ENCODE data around the gene GSTA1.
"Not testable (repeated sequence)": the region's sequence is repeated elsewhere in the genome, so short reads cannot be mapped to it uniquely, and the experiment has no call there.

Gene GSTA1

DNA sequence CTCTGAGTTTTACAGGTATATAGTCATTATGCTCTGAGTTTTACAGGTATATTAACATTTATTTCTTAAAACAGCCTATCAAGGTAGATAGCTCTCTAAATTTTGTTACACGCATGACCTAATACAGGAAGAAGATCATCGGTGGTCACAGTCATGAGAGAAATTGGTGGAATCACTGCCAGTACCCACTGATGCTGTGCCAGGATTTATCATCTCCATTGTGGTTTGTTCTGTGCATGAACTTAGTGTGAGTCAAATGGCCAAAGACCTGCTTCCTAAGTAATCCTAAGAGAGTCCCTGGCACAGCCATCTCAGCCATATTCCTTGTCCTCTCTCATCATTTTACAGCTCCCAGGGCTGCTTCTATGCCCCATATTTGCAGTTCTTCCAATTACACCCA, 50.5 kb downstream of the GSTA1 start:
- DNase-seq = not testable (repeated sequence)

DNA sequence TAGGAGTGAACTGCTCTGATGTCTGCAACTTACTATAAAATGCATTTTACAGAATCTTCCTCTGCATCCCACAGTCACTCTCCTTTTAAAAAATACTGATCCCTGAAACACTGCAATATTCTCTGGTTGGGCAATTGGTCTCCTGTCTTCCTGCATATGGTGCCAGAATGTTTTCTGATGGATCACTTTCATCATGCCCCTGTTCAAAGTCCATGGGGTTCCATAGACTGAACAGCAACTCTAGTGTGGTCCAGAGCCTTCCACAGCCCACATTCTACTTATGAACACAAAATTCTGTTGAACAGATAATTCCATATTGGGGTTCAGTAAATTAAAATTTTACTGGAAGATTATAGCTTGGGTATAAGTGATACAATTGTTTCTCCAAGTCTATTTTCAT, 51.3 kb downstream of the GSTA1 start:
- DNase-seq = no peak

DNA sequence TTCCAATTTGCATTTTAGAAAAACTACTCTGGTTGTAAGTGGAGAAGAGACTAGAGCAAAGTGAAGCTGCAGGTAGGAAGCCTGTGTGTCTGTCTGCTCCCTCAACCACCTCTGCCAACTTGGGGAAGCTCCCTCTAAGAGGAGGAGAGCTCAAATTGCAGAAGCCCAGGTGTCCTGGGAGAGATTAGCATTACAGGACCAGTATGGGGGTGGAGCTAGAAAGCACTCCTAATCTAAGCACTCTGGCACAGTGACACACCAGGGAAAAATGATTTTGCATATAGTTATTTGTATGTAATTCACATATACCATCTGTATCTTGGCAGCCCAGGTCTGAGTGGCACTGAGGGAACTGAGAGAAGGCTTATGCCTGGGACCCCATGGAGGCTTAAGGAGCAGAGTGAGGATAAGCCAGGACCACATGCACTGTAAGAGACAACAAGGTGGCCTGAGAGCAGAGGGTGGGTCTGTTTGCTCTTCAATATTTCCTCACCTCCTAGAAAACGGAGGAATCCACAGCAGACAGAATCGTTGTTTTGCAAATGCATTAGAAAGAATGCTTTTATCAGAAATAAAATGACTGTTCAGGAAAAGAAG, 54.0 kb downstream of the GSTA1 start:
- DNase-seq = no peak

DNA sequence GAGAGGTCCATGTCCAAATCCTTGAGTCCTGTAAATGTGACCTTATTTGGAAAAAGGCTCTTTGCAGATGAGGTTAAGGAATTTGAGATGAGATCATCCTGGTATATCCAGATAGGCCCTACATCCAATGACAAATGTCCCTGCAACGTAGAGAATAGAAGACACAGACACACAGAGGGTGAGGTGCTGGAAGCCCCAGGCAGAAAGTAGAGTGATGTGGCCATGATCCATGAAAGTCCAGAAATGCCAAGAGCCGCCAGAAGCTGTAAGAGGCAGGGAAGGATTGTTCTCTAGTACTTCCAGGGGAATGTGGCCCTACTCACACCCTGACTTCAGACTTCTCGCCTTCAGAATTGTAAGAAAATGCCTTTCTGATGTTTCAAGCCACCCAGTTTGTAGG, 56.3 kb downstream of the GSTA1 start:
- not testable (repeated sequence) for DNase-seq

DNA sequence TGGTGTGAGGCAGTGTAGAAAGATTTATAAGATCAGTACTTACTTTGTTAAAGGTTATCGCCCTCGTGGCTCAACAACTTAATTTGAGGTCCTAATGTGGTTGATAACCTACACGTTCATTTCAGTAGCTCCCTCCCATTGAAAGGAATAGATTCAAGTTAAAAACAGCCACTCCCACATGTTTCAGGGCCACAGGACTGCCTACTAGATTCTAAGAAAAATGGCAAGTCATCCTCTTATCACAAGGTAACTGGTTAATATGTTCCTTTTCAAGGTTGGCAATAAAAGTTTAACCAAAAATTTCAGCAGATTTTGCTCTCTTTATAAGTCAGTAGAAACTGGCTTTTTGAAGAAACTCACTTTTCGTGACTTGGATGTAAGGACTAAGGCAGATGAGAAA, 57.4 kb downstream of the GSTA1 start:
- no peak for DNase-seq

DNA sequence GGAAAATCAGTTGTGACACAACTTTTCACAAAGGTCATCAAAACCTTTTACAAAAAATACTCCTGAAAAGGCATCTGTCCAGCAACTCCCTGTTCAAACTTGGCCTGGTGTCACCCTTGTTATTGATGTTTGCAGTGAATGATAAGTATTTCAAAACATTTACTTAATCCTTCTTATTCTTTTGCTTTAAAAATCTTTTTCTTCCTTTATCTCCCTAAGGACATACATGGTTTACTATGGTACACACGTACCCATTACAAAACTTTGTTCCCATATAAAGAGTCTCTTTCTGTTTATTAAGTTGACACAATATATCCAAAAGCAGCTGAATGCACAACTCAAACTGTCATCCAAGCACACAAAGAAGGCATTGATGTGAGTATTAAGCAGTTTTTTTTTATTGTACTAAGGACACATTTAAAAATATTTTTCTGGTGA, 57.8 kb downstream of the GSTA1 start:
- DNase-seq = no peak

DNA sequence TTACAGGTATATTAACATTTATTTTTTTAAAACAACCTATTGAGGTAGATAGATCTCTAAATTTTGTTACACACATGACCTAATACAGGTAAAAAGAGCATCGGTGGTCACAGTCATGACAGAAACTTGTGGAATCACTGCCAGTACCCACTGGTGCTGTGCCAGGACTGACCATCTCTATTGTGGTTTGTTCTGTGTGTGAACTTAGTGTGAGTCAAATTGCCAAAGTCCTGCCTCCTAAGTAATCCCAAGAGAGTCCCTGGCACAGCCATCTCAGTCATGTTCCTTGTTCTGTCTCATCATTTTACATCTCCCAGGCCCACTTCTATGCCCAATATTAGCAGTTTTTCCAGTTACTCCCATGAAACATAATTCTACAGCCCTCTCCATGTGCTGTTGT, 61.7 kb downstream of the GSTA1 start:
- DNase-seq = no peak

Measured in stimulated activated CD4-positive, alpha-beta T cell treated with anti-CD3 and anti-CD28 coated beads, Interleukin-4, amount 100 ng/mL, for 24 hours (primary cell).